CD14-positive monocyte (primary cell): ENCODE measurements around the gene TMEM88. TPM values are rescaled to one million over a fixed set of nuclear protein-coding genes. Genes with fewer than 3 reads are reported as not detected.
A peak's percentile ranks its signal among the peaks of the same experiment; 100 is the strongest.

Experiments
- DNase-seq, 3 donors: peaks; one replicate each; pipeline ENCODE4 v3.0.0-alpha.2; 2011 to 2022
- H2AFZ ChIP-seq: 2 replicates; pipeline ENCODE4 v1.6.0; 2012; ENCODE audit warnings: mild to moderate bottlenecking, low read depth, low read length, inconsistent platforms; ENCODE audit not compliant: insufficient read depth, poor library complexity, severe bottlenecking
- H3K27ac ChIP-seq, 2 donors: 1 replicate in 1 of 2; 2 replicates in 1 of 2; pipeline ENCODE4 v1.5.1; 2012 to 2013; ENCODE audit warnings: low read length in 2 of 2, control low read depth in 1 of 2, inconsistent platforms in 1 of 2, low read depth in 1 of 2, mild to moderate bottlenecking in 1 of 2
- H3K27me3 ChIP-seq, 2 donors: one replicate each; pipeline versions ENCODE4 v1.6.0 to v1.6.1; 2011 to 2013; ENCODE audit warnings: low read length in 2 of 2; ENCODE audit not compliant: control insufficient read depth in 2 of 2, insufficient read depth in 2 of 2
- H3K36me3 ChIP-seq, 2 donors: replicated peaks in 1 of 2; 1 replicate in 1 of 2; 2 replicates in 1 of 2; pipeline versions ENCODE4 v1.5.1 to v1.6.1; 2012 to 2013; ENCODE audit warnings: low read length in 2 of 2, control low read depth in 1 of 2, inconsistent platforms in 1 of 2, mild to moderate bottlenecking in 1 of 2; ENCODE audit not compliant: insufficient read depth in 2 of 2, control insufficient read depth in 1 of 2
- H3K4me1 ChIP-seq, 2 donors: 1 replicate in 1 of 2; 2 replicates in 1 of 2; pipeline versions ENCODE4 v1.5.1 to v1.6.1; 2012 to 2013; ENCODE audit warnings: low read length in 2 of 2, control low read depth in 1 of 2, inconsistent platforms in 1 of 2, mild to moderate bottlenecking in 1 of 2, moderate library complexity in 1 of 2; ENCODE audit not compliant: insufficient read depth in 2 of 2, control insufficient read depth in 1 of 2
- H3K4me2 ChIP-seq: replicated peaks from 2 replicates; pipeline ENCODE3; 2012; ENCODE audit warnings: low read length, moderate library complexity, mild to moderate bottlenecking; ENCODE audit not compliant: poor library complexity, severe bottlenecking; ENCODE audit errors: extremely low read depth
- H3K4me3 ChIP-seq, 3 experiments: fragments of 200-600 bp in 1 of 3; sonication (generic) in 1 of 3; replicated peaks in 1 of 3; 1 replicate in 2 of 3; 2 replicates in 1 of 3; pipeline ENCODE4 v1.5.1; 2011 to 2013; ENCODE audit warnings: low read length in 3 of 3, mild to moderate bottlenecking in 3 of 3, control low read depth in 2 of 3, low read depth in 2 of 3, inconsistent platforms in 1 of 3, moderate library complexity in 1 of 3
- H3K79me2 ChIP-seq: 2 replicates; pipeline ENCODE4 v1.6.0; 2012; ENCODE audit warnings: mild to moderate bottlenecking, control low read depth, inconsistent platforms, low read length, moderate library complexity; ENCODE audit not compliant: insufficient read depth
- H3K9ac ChIP-seq: 2 replicates; pipeline ENCODE4 v1.6.0; 2017; ENCODE audit warnings: low read length, mild to moderate bottlenecking; ENCODE audit not compliant: insufficient read depth, poor library complexity, severe bottlenecking
- H3K9me3 ChIP-seq, 2 donors: replicated peaks in 1 of 2; 1 replicate in 1 of 2; 2 replicates in 1 of 2; pipeline versions ENCODE4 v1.5.1 to v1.6.1; 2012 to 2013; ENCODE audit warnings: low read length in 2 of 2, control low read depth in 1 of 2; ENCODE audit not compliant: control insufficient read depth in 1 of 2, insufficient read depth in 1 of 2
- H4K20me1 ChIP-seq: 2 replicates; pipeline ENCODE4 v1.6.0; 2012; ENCODE audit warnings: mild to moderate bottlenecking, low read length, control low read depth, moderate library complexity; ENCODE audit not compliant: insufficient read depth
- H3K27ac Mint-ChIP-seq, 7 donors: one replicate each; pipeline ENCODE4 v1.8.0; 2020; ENCODE audit warnings: mild to moderate bottlenecking in 7 of 7, mixed read lengths in 7 of 7, moderate library complexity in 6 of 7, inconsistent platforms in 2 of 7
- H3K27me3 Mint-ChIP-seq, 3 donors: one replicate each; pipeline ENCODE4 v1.8.0; 2021 to 2022; ENCODE audit warnings: low read depth in 3 of 3, mild to moderate bottlenecking in 3 of 3, mixed read lengths in 3 of 3, moderate library complexity in 3 of 3, inconsistent platforms in 1 of 3
- H3K36me3 Mint-ChIP-seq, 2 donors: one replicate each; pipeline ENCODE4 v1.8.0; 2020; ENCODE audit warnings: mixed read lengths in 2 of 2, inconsistent platforms in 1 of 2, mild to moderate bottlenecking in 1 of 2
- H3K4me1 Mint-ChIP-seq: one replicate; pipeline ENCODE4 v1.8.0; 2020; ENCODE audit warnings: mild to moderate bottlenecking, mixed read lengths
- H3K4me3 Mint-ChIP-seq, 2 donors: one replicate each; pipeline ENCODE4 v1.8.0; 2020; ENCODE audit warnings: mild to moderate bottlenecking in 2 of 2, mixed read lengths in 2 of 2, moderate library complexity in 1 of 2
- H3K9me3 Mint-ChIP-seq, 7 donors: one replicate each; pipeline ENCODE4 v1.8.0; 2020 to 2022; ENCODE audit warnings: mixed read lengths in 7 of 7, mild to moderate bottlenecking in 6 of 7, moderate library complexity in 6 of 7, inconsistent platforms in 2 of 7
- WGBS: methylation state at CpG from one replicate; pipeline ENCODE4 v1.1.5; 2013; ENCODE audit warnings: missing lambda C conversion rate; ENCODE audit not compliant: insufficient coverage; 5-methylcytosine and 5-hydroxymethylcytosine counted together
- intact Hi-C, 2 donors: fragments of 100-400 bp; cut with micrococcal nuclease; formaldehyde crosslinking; loops; one replicate each; pipeline versions ENCODE4 v1.15.0 to v1.15.1; 2023
- polyA plus RNA-seq, 3 donors: library from polyadenylated mRNA; depleted of rRNA in 1 of 3; unstranded in 2 of 3; stranded (reverse) in 1 of 3; fragments of 300-500 nt in 2 of 3; fragments of >200 nt in 1 of 3; fragmentation: Illumina TruSeq in 2 of 3; gene quantifications; 1 replicate in 2 of 3; 2 replicates in 1 of 3; pipeline ENCODE4 v1.2.3, GENCODE V29; 2012 to 2021
- TF ChIP-seq, protein P1 (sequence below): fragments of 200-600 bp; IDR thresholded peaks from one replicate; pipeline ENCODE4 v1.8.0; 2022; ENCODE audit warnings: antibody characterized with exemption, mild to moderate bottlenecking

TMEM88 gene
- polyA plus RNA-seq, 3 donors = 10.2 TPM; not detected in 2

- no peak overlapping the region for H3K27ac Mint-ChIP-seq
- H3K4me3 Mint-ChIP-seq = no peak overlapping the region
- no peaks in the 10 kb centered on the region for H3K36me3 ChIP-seq
- no peak overlapping the region for H3K9ac ChIP-seq
- no peak overlapping the region for H2AFZ ChIP-seq
- H3K4me1 Mint-ChIP-seq = peaks cover 13% of the 10 kb centered on the region
- WGBS = 80% methylated on average over 2 of the region's 3 CpGs
- no peaks in the 10 kb centered on the region for H3K79me2 ChIP-seq
- no peaks in the 10 kb centered on the region for H3K27me3 ChIP-seq
- intact Hi-C loops = no loop called here
- H3K27ac ChIP-seq = no peak overlapping the region
- H3K4me2 ChIP-seq = no peak overlapping the region
- no peaks in the 10 kb centered on the region for H3K9me3 Mint-ChIP-seq
- H3K9me3 ChIP-seq = no peaks in the 10 kb centered on the region
- no peaks in the 10 kb centered on the region for H4K20me1 ChIP-seq
- DNase-seq = peak in 1 of 3 donors; percentile 6
- peaks cover 2 to 3% (median 3%) of the 10 kb centered on the region in 3 donors for H3K27me3 Mint-ChIP-seq
- TF ChIP-seq, protein P1, sequence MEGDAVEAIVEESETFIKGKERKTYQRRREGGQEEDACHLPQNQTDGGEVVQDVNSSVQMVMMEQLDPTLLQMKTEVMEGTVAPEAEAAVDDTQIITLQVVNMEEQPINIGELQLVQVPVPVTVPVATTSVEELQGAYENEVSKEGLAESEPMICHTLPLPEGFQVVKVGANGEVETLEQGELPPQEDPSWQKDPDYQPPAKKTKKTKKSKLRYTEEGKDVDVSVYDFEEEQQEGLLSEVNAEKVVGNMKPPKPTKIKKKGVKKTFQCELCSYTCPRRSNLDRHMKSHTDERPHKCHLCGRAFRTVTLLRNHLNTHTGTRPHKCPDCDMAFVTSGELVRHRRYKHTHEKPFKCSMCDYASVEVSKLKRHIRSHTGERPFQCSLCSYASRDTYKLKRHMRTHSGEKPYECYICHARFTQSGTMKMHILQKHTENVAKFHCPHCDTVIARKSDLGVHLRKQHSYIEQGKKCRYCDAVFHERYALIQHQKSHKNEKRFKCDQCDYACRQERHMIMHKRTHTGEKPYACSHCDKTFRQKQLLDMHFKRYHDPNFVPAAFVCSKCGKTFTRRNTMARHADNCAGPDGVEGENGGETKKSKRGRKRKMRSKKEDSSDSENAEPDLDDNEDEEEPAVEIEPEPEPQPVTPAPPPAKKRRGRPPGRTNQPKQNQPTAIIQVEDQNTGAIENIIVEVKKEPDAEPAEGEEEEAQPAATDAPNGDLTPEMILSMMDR = no peak
- H3K4me3 ChIP-seq = no peak overlapping the region
- peaks cover 10 to 19% of the 10 kb centered on the region in 2 donors for H3K4me1 ChIP-seq
- H3K36me3 Mint-ChIP-seq = no peaks in the 10 kb centered on the region
Measured at GRCh38 chr17:7811251-7811650, 43.6 kb upstream of the TMEM88 start.

- TF ChIP-seq, protein P1 = no peak
- Histone ChIP-seq H3K4me2 (no peak overlapping the region), H3K27ac (no peak overlapping the region), H3K4me1 (peaks cover 2 to 5% of the 10 kb centered on the region in 2 donors), H3K9ac (no peak overlapping the region), H3K27me3 (no peaks in the 10 kb centered on the region), H3K79me2 (no peaks in the 10 kb centered on the region), H4K20me1 (no peaks in the 10 kb centered on the region), H3K9me3 (no peaks in the 10 kb centered on the region), H3K4me3 (no peak overlapping the region), H2AFZ (no peak overlapping the region), H3K36me3 (no peaks in the 10 kb centered on the region)
- no peak overlapping the region for H3K4me3 Mint-ChIP-seq
- H3K36me3 Mint-ChIP-seq = no peaks in the 10 kb centered on the region
- H3K9me3 Mint-ChIP-seq = no peaks in the 10 kb centered on the region
- no peak overlapping the region for H3K27ac Mint-ChIP-seq
- intact Hi-C loops = no loop called here
- H3K27me3 Mint-ChIP-seq = peaks cover 2 to 3% (median 2%) of the 10 kb centered on the region in 3 donors
- 100% methylated on average over 2 of the region's 5 CpGs for WGBS
- peaks cover 7% of the 10 kb centered on the region for H3K4me1 Mint-ChIP-seq
- DNase-seq = no peak
Measured at GRCh38 chr17:7814969-7815368, 39.9 kb upstream of the TMEM88 start.
